Osteocyte (in vitro differentiated cells): ENCODE results near the gene LPAR1. TPM values are rescaled to one million over a fixed set of nuclear protein-coding genes. Genes with fewer than 3 reads are reported as not detected.
A peak's percentile ranks its signal among the peaks of the same experiment; 100 is the strongest.

Experiments used
- DNase-seq: peaks from one replicate; pipeline ENCODE4 v3.0.0; 2021; ENCODE audit warnings: mixed read lengths; ENCODE audit not compliant: unreplicated experiment; ENCODE audit errors: extremely low spot score
- H3K27ac Mint-ChIP-seq: one replicate; pipeline ENCODE4 v1.8.0; 2021; ENCODE audit warnings: mild to moderate bottlenecking, mixed read lengths; ENCODE audit not compliant: unreplicated experiment
- H3K27me3 Mint-ChIP-seq: one replicate; pipeline ENCODE4 v1.8.0; 2021; ENCODE audit warnings: mixed read lengths; ENCODE audit not compliant: unreplicated experiment
- H3K36me3 Mint-ChIP-seq: one replicate; pipeline ENCODE4 v1.8.0; 2021; ENCODE audit warnings: mixed read lengths; ENCODE audit not compliant: unreplicated experiment
- H3K4me1 Mint-ChIP-seq: one replicate; pipeline ENCODE4 v1.8.0; 2021; ENCODE audit warnings: mixed read lengths; ENCODE audit not compliant: unreplicated experiment
- H3K4me3 Mint-ChIP-seq: one replicate; pipeline ENCODE4 v1.8.0; 2021; ENCODE audit warnings: mild to moderate bottlenecking, moderate library complexity, mixed read lengths; ENCODE audit not compliant: unreplicated experiment
- H3K9me3 Mint-ChIP-seq: one replicate; pipeline ENCODE4 v1.8.0; 2021; ENCODE audit warnings: mixed read lengths; ENCODE audit not compliant: unreplicated experiment
- CTCF ChIP-seq: fragments of 200-600 bp; sonication (generic); IDR thresholded peaks from 2 replicates; pipeline ENCODE4 v1.5.0; 2021; ENCODE audit warnings: antibody characterized with exemption, mild to moderate bottlenecking, moderate library complexity
- total RNA-seq: library from RNA; stranded (reverse); gene quantifications from 2 replicates; pipeline ENCODE4 v1.2.1, GENCODE V29; 2021

Gene LPAR1
- total RNA-seq, 1 donor from 2014 or later = 120 TPM

GRCh38 chr9:111065414-111065813 is 27.1 kb upstream of the LPAR1 start:
- H3K27ac Mint-ChIP-seq = no peak overlapping the region
- no peak for DNase-seq
- H3K36me3 Mint-ChIP-seq = no peaks in the 10 kb centered on the region
- TF ChIP-seq CTCF = no peak
- no peak overlapping the region for H3K4me3 Mint-ChIP-seq
- peaks cover 31% of the 10 kb centered on the region for H3K4me1 Mint-ChIP-seq
- no peaks in the 10 kb centered on the region for H3K9me3 Mint-ChIP-seq
- H3K27me3 Mint-ChIP-seq = no peaks in the 10 kb centered on the region

- H3K27ac Mint-ChIP-seq = no peak overlapping the region
- no peak for DNase-seq
- no peak overlapping the region for H3K4me3 Mint-ChIP-seq
- no peaks in the 10 kb centered on the region for H3K36me3 Mint-ChIP-seq
- no peaks in the 10 kb centered on the region for H3K27me3 Mint-ChIP-seq
- peaks cover 9% of the 10 kb centered on the region for H3K9me3 Mint-ChIP-seq
- no peak for TF ChIP-seq CTCF
- H3K4me1 Mint-ChIP-seq = peaks cover 31% of the 10 kb centered on the region
Observed at GRCh38 chr9:111064160-111064837, 26.0 kb upstream of the LPAR1 start.

- DNase-seq = no peak
- Mint-ChIP-seq H3K4me3 (no peak overlapping the region), H3K27me3 (no peaks in the 10 kb centered on the region), H3K4me1 (peaks cover 25% of the 10 kb centered on the region), H3K9me3 (peaks cover 9% of the 10 kb centered on the region), H3K27ac (no peak overlapping the region), H3K36me3 (no peaks in the 10 kb centered on the region)
- no peak for TF ChIP-seq CTCF
Observed at GRCh38 chr9:111063332-111063731, 25.1 kb upstream of the LPAR1 start.

GRCh38 chr9:111058166-111058565 is 19.9 kb upstream of the LPAR1 start:
- Mint-ChIP-seq H3K36me3 (no peaks in the 10 kb centered on the region), H3K4me1 (peaks cover 17% of the 10 kb centered on the region), H3K27ac (no peak overlapping the region), H3K9me3 (peaks cover 9% of the 10 kb centered on the region), H3K27me3 (no peaks in the 10 kb centered on the region), H3K4me3 (no peak overlapping the region)
- TF ChIP-seq CTCF = no peak
- DNase-seq = no peak

GRCh38 chr9:111056538-111056937 is 18.3 kb upstream of the LPAR1 start:
- Mint-ChIP-seq H3K9me3 (peaks cover 9% of the 10 kb centered on the region), H3K4me1 (peaks cover 17% of the 10 kb centered on the region), H3K36me3 (no peaks in the 10 kb centered on the region), H3K4me3 (no peak overlapping the region), H3K27ac (peak overlapping the region; percentile 45), H3K27me3 (no peaks in the 10 kb centered on the region)
- no peak for TF ChIP-seq CTCF
- no peak for DNase-seq
